Uterus (tissue), 2 donors: ENCODE results near the gene INO80E.

ENCODE experiments used
- CTCF ChIP-seq, 4 experiments: fragments of 200-600 bp in 2 of 4; fragments of 450-650 bp in 2 of 4; sonication (generic) in 2 of 4; IDR thresholded peaks; one replicate each; pipeline ENCODE4 v1.5.1; 2016 to 2019; ENCODE audit warnings: antibody characterized with exemption in 4 of 4, mild to moderate bottlenecking in 2 of 4, moderate library complexity in 1 of 4
- POLR2A ChIP-seq, 2 donors: fragments of 450-650 bp; IDR thresholded peaks; one replicate each; pipeline ENCODE4 v1.6.1; 2016; ENCODE audit warnings: antibody characterized with exemption in 2 of 2, mild to moderate bottlenecking in 1 of 2, moderate library complexity in 1 of 2

- TF ChIP-seq CTCF (IDR thresholded peaks at IDR 0.05) (no peak), POLR2A (IDR thresholded peaks at IDR 0.05) (no peak)
Measured at GRCh38 chr16:30033270-30033669, 37.2 kb downstream of the INO80E start.
